GM04503 (cell line): ENCODE measurements around the gene CERS1.

Experiments
- DNase-seq: peaks from one replicate; pipeline ENCODE4 v3.0.0-alpha.2; 2012; ENCODE audit warnings: low read depth

Gene CERS1, protein sequence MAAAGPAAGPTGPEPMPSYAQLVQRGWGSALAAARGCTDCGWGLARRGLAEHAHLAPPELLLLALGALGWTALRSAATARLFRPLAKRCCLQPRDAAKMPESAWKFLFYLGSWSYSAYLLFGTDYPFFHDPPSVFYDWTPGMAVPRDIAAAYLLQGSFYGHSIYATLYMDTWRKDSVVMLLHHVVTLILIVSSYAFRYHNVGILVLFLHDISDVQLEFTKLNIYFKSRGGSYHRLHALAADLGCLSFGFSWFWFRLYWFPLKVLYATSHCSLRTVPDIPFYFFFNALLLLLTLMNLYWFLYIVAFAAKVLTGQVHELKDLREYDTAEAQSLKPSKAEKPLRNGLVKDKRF

DNA sequence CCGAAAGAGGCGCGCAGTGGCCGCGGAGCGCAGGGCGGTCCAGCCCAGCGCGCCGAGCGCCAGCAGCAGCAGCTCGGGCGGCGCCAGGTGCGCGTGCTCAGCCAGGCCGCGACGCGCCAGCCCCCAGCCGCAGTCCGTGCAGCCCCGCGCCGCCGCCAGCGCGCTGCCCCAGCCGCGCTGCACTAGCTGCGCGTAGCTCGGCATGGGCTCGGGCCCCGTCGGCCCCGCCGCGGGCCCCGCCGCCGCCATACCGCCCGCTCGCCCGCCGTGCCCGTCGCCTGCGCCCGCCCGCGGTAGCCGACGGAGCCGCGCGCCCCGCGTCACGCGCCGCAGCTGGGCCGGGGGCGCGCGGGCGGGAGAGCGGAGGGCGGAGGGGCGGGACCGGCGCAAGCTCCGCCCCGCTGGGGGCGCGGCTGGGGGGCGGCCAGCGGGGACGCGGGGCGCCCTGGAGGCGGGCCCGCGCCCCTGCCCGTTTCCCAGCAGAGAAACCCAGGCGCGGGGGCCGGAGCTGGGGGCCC is at the start of gene CERS1:
TSS of gene CERS1 (minus strand) at position 335 of the 518 bp plus-strand sequence. CDS start at position 249, 86 bp downstream.
- DNase-seq: no peak

DNA sequence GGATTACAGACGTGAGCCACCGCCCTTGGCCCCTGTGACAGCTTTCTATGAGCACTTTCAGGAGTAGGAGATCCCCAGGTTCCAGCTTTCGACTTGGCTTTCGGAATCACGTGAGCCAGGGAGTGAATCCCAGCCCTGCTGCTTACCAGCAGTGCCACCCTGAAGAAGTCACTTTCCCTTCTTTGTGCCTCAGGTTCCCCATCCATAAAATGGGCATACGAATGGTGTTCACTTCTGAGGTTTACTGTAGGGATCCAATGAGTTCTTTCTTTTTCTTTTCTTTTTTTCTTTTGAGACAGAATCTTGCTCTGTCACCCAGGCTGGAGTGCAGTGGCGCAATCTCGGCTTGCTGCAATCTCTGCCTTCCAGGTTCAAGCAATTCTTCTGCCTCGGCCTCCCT is 49.3 kb upstream of the CERS1 start:
- no peak for DNase-seq

DNA sequence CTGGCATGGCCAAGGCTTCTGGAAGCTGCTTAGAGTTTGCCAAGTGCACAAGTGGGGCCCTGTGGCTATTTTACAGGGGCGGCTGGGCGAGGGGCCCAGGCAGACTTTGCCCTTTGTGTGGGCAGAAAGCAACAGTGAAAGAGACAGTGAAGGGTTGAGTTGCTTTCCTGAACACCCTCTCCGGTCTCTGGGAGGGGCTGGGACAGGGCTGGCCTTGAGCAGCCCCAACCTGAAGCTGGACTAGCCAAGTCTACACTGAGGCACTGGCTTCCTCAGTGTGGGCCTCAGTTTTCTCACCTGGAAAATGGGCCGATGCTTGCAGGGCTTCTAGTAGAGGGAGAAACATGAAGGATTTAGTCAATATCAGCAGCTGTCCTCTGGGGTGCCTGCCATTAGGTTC is 47.5 kb upstream of the CERS1 start:
- no peak for DNase-seq

DNA sequence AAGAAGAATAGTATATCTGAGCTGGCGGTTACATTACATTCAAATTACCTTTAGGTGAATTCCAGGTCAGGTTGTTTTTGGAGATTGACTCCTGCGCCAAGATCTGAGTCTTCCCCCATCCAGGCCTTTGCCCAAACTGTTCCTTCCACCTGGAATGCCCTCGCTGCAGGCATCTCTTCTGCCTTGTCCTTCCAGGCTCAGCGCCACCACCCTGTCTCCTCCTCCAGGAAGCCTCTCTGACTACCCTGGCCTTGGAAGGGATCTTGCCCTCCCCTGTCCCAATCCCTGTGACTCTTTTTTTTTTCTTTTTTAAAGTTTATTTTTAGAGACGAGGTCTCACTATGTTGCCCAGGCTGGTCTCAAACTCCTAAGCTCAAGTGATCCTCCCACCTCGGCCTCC is 46.7 kb upstream of the CERS1 start:
- DNase-seq: no peak

DNA sequence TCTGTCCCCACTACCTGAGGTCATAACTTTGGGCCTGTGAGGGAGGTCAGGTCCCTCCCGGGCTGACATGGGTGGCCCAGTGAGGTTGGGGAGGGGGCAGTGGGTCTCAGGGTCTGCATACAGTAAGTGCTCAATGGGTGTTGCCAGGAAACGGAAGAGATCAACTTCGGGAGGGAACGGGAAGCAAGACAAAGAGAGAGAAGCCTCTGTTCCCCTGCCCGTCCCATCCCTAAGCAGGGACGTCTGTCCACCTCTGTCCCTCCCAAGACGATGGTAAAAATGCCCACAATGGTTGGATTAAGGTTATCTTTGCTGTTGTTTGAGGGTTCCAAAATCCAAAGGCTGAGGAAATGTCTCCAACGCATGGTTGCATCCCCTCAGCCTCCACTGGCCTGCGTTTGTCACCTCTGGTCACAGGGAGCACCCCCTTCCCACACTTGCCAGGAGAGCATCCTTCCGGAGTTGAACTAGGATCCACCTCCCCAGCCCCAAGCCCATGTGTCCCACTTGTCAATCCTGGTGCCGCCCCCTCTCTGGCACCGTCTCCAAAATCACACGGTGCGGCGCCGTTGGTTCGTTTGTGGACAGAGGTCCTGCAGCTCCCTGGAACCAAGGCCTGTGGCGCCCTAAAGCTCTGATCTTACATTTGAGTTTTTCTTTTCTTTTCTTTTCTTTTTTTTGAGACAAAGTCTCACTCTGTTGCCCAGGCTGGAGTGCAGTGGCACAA is 45.8 kb upstream of the CERS1 start:
- no peak for DNase-seq

DNA sequence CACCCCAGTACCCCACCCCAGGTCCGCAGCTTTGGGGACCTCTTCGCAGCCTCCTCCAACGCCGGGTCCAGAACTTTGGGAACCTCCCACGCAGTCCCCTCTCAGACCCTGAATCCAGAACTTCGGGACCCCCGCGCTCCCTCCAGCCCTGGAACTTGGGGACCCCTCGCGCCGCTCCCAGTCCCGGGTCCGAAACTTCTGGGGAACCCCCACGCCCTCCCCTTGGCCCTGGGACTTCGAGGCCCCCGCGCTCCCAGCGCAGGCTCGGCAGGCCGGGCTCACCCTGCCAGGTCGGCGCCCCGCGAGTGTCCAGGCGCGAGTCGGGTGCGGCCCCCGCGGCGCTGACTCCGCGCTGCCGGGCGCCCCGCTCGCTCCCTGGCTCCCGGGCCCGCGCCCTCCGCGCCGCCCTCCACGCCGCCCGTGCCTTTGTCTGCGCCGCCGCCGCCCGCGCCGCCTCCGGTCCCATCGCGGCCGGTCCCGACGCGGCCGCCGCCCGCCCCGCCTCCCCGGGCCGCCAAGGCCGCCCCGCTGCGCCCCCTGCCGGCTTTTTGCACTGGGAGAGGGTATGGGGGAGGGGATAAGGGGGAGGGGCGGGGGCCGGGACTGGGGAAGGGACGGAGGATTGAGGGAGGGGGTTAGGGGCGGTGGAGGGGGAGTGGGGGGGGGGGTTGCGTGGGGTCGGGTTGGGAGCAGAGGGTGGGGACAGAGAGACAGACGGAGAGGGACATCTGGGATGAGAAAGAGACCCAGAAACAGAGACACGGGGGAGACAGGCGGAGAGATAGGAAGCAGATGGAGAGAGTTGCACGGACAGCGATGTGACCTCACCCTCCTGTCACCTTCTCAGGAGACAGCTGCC is 45.0 kb upstream of the CERS1 start, which contains the start of gene HOMER3:
TSS of gene HOMER3 (minus strand) at position 449 of the 859 bp plus-strand sequence. CDS start 2,235 bp downstream, outside the sequence.
- no peak for DNase-seq

DNA sequence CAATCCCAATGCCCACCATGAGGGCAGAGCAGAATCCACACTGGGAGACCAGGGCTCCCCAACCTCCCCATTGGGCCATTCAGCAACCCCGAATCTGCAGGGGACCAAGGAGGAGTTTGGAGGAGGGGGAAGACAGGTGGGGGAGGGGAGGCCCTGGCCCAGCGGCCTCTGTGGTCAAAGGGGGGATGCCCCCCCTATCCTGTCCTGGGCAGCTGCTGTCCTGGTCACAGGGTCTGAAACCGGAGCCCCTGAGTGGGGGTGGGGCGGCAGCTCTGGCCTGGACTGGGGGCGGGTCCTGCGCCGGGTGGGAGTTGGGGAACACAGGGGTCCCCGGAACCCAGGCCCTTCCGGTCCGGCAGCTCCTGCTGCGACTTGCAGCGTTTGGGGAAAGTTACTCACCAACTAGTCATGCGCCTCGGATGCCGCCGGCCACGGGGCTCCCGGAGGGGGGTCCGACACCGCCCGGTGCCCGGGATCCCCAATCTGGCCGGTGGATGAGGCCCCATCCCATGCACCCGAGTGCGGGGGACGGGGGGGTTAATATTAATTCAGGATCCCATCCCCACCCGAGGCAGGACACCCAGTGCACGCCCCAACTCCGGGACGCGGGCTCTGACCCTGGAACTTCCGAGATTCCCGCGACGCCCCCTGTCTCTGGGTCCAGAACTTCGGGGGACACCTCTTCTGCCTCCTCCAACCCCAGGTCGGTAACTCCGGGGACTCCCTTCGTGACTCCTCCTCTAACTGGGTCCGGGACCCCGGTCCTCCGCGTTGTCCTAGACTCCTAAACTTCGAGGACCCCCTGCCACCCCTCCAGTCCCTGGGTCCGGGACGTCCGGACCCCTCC is 44.2 kb upstream of the CERS1 start:
- DNase-seq: no peak

DNA sequence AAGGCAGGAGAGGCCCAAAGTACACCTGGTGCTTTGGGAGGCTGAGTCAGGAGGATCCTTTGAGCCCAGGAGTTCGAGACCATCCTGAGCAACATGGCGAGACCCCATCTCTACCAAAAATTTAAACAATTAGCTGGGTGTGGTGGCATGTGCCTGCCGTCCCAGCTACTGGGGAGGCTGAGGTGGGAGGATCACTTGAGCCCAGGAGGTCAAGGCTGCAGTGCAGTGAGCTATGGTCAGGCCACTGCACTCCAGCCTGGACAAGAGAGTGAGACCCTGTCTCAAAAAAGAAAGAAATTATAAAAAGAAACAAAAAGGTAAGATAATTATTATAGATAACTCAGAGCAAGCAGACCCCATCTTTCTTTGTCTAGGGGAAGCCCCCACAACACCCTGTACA is 43.2 kb upstream of the CERS1 start:
- no peak for DNase-seq

DNA sequence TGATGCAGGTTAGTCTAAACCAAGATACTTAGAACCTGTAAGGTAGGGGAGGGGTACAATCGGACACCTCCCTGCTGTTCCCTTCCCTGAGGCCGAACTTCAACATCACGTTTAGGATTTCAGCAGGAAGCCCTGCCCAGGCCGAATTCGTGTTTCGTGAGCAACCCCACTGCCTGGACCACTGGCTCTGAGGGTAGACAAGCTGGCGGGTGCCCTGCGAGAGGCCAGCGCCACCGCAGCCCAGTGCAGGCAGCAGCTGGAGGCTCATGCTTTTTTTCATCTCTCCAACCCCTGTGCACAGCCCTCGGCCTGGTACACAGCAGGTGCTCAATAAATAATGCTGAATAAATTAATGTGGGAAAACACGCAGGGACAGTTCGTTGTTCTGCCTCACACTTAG is 37.3 kb upstream of the CERS1 start:
- DNase-seq: no peak

DNA sequence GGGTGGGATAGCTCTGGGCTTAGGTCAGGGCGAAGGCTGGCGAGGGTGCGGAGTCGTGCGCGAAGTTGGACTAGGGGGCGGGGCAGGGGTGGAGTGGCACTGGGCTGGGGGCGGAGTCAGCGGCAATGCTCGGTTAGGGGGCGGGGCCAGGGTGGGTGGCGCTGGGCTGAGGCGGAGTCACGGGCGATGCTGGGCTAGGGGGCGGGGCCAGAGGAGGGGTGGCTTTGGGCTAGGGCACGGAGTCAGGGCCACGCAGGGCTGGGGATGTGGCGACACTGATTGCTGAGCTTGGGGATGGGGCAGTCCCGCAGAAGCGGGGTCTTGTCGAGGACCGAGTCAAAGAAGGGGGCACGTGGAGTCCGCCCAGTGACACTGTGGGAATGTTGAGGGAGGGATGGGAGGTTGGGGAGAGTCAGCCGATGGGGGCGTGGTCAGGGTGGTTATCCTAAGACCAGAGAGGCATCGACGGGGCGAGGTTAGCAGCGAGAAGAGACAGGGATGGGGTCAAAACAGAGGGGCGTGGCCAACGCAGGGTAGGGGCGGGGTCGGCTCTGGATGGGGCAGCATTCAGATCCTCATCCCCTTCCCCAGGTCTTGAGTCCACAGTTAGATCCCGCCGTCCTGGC is 36.4 kb upstream of the CERS1 start:
- DNase-seq: no peak

DNA sequence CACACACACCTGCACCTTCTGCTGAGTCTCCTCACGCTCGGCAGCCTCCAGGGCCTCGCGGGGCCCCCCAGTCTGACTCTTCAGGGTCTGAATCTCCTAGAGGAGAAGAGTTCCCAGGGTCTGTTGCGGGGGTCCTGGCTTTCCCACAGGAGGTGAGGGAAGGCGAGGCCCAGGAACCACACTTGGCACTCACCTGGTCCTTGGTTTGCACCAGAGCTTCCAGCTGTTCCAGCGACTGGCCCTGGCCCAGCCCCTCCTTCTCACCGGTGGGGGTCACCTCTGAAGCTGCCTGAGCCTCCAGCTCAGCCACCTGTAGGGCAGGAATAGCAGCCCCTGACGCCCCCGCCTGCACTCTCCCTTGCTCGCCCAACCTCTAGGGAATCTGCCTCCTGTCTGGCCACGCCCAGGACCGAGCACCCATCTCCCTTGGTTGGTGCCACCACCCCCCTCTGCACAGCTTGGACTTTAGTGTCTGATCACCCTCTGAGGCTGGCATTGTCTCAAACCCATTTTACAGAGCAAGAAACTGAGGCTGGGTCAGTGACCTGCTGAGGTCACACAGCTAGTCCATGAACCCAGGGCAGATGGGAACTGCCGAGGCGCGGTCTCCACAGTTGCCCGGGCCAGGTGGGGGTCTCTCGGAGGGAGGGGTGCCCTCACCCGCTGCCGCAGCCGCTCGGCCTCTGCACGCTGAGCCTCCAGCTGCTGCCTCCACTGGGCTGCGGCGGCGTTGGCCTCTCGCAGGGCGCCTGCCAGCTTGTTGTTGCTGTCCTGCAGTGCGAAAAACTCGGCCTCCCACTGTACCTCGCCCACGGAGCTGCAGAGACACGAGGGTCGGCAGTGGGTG is 35.6 kb upstream of the CERS1 start:
- no peak for DNase-seq

DNA sequence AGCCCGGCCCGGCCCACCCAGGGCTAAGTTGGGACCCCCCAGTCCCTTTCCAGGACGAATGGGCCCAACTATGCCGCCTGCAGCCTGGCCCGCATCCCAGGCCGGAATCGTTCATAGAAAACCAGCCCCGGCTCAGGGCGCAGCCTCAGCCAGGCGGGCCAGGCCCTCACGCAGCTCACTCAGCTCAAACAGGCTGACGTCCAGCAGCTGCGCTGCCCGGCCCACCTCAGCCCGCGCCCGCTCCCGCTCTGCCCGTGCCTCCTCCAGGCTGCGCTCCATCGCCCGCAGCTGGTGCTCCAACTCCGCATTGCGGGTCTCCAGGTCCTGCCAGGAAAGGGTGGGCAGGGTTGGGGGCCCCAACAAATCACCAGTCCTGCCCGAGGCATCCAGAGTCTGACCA is 33.4 kb upstream of the CERS1 start:
- no peak for DNase-seq

DNA sequence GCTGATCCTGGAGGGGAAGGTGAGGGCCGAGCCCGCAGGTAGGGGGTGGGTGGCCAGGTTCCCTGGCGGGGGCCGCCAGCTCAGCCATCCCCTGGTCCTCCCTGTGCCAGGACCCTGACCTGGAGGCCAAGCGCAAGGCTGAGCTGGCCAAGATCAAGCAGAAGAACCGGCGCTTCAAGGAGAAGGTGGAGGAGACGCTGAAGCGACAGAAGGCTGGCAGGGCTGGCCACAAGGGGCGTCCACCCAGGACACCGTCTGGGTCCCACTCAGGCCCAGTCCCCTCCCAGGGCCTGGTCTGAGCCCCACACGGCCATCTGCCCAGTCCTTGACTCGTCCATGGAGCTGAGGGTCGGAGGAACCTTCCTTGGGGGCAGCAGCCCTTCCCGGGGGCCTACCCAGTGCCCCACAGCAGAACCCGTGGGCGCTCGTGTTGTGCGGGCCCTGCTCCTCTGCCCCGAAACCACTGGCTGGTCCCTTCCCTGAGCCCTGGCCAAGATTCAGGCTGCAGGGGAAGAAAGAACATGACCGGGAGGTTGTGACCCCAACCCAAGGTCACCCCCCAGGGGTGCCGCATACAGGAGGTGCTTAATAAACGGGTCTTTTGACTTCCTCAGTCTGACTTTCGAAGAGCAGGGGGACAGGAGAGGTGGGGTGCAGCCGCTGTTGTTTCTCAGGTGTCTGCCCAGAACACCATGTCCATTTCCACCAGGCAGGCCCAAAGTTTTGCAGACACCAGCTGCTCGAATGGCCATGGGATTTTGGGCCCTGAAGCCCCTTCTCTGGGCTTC is 32.3 kb upstream of the CERS1 start:
- DNase-seq: no peak

DNA sequence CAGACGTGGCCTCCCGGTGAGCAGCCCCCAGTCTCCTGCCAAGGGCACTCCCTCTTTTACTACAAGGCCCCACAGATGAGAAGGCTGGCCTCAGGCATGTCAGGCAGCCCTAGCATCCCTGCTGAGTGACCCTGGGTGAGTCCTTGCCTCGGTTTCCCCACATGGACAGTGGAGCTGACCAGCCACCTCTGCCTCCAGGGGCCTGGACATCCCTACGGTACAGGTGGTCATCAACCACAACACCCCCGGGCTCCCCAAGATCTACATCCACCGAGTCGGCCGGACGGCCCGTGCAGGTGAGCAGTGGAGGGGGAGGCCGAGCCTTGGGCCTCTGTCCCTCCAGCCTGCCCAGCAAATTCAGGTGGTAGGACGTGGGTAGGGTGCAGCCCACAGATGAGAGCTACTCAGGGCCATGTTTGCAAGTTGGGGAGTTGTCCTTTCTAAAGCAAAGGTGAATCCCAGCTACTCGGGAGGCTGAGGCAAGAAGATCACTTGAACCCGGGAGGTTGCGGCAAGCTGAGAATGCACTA is 28.8 kb upstream of the CERS1 start:
- DNase-seq: no peak

DNA sequence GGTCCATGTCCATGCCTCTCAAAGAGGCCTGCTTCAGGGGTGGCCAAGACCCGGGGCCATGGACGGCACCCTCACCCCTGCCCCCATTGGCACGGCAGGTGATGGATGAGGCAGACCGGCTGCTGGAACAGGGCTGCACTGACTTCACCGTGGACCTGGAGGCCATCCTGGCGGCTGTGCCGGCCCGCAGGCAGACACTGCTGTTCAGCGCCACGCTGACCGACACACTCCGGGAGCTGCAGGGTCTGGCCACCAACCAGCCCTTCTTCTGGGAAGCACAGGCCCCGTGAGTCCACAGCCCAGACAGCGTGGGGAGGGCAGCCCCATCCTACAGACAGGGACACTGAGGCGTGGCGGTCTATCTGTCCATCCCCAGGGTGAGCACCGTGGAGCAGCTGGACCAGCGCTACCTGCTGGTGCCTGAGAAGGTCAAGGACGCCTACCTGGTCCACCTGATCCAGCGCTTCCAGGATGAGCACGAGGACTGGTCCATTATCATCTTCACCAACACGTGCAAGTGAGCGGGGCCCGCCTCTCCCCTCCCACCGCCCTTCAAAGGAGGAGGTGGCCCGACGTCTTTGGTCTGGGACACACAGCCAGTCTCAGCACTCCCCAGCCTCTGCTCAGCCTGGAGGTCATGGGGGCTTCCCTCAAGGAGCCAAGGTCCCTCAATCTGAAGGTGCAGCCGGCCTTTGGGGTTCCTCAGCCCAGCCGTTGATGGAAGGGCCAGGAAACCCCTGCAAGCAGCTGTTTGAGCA is 26.4 kb upstream of the CERS1 start:
- no peak for DNase-seq

DNA sequence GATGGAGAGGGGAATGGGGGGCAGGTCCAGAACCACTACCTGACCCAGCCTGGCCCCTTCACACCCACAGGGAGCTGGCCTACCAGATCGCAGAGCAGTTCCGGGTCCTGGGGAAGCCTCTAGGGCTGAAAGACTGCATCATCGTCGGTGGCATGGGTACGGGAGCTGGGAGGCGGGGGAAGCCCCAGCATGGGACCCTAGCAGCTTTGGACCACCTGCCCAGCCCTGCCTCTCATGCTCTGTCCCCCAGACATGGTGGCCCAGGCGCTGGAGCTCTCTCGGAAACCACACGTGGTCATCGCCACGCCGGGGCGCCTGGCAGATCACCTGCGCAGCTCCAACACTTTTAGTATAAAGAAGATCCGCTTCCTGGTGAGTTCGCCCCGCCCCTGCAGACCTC is 25.6 kb upstream of the CERS1 start:
- no peak for DNase-seq

DNA sequence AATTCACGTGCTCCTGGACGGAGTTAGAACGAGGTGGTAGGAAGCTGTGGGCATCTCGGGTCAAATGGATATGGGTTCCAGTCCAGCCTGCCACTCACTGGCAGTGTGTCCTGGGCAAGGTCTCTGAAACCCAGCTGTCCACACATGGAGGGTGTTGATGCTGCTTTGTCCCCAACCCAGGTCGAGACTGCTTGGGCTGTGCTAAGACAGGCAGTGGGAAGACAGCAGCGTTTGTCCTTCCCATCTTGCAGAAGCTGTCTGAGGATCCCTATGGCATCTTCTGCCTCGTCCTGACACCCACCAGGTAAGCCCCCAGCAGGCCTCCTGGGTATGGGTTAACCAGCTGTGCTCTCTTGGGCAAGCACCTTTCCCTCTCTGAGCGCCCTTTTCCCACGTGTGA is 24.4 kb upstream of the CERS1 start:
- DNase-seq: no peak

DNA sequence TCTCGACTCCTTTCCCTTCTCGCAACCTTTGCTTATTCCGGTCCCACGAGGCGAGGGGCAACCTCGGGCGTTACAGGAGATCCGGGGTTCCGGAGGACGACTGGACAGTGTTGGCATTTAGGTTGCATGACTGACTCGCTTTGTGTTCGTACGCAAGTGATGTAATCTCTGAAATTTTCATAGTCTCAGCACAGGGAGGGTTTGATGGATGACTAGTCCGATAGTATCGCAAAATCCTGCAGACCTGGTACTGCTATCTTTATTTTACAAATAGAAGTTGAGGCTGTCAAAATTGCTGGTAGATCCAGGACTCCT is 23.9 kb upstream of the CERS1 start:
- DNase-seq: no peak
